PFSK-1 (cell line): ENCODE measurements around the gene OTP. TPM values are rescaled to one million over a fixed set of nuclear protein-coding genes. Genes with fewer than 3 reads are reported as not detected.

Source experiments
- FOXP2 ChIP-seq: optimal IDR thresholded peaks from 2 replicates; pipeline ENCODE3; 2011; ENCODE audit warnings: borderline replicate concordance, control low read depth, inconsistent platforms; ENCODE audit not compliant: insufficient read depth; ENCODE audit errors: extremely low read length, extremely low read depth
- POLR2AphosphoS5 ChIP-seq: IDR thresholded peaks from 2 replicates; pipeline ENCODE4 v1.6.1; 2012; ENCODE audit warnings: low read depth, mild to moderate bottlenecking, control low read depth, low read length, moderate library complexity
- SIN3A ChIP-seq: IDR thresholded peaks from 2 replicates; pipeline ENCODE4 v1.6.1; 2012; ENCODE audit warnings: mild to moderate bottlenecking, low read length, moderate library complexity, borderline replicate concordance; ENCODE audit not compliant: insufficient read depth
- TAF1 ChIP-seq: IDR thresholded peaks from 2 replicates; pipeline ENCODE4 v1.6.1; 2012; ENCODE audit warnings: low read length, control low read depth, borderline replicate concordance; ENCODE audit not compliant: insufficient read depth
- polyA plus RNA-seq: library from polyadenylated mRNA; unstranded; fragments of >200 nt; gene quantifications from one replicate; pipeline ENCODE4 v1.2.1, GENCODE V29; 2012; ENCODE audit warnings: low read depth, missing spikeins; ENCODE audit not compliant: insufficient read length
- TF ChIP-seq, protein P1 (sequence below), 2 experiments: IDR thresholded peaks; 2 replicates each; pipeline versions ENCODE4 v1.6.1 to v1.8.0; 2011 to 2012; ENCODE audit warnings: low read depth in 2 of 2, low read length in 2 of 2, control low read depth in 1 of 2, inconsistent platforms in 1 of 2, mild to moderate bottlenecking in 1 of 2, moderate library complexity in 1 of 2; ENCODE audit not compliant: insufficient read depth in 1 of 2

OTP gene
- polyA plus RNA-seq: not detected

DNA sequence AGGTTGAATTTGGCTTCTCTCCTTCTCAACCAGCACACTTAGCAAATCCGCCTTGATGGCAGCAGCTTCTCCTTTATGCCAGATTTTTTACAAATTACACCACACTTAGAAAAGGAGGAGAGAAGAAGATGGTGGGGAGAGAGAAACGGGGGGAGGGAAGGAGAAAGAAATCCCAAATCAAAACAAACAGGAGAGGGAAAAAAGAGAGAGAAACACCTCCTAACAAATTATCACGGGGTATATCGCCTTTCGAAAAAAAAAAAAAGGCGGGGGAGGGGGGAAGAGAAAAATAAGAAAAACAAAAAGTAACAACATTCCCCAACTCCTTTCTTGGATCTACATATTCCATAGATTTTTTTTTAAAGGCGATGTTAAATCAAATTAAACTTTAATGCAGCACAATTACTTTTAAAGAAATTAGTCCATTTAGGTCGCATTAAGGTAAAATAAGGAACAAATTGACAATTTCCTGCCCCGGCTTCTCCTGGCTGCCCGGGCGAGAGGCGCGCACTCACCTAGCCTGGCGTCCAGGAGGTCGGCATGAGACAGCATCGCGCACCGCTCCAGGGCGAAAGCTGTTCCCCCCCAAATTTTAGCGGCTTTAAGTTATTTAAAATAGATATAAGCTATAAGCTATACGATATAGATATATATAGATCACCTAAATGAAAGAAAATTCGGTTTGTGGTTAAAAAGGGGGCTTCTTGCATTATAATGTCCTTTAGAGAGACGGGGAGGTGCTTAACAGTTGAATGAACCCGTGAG lies at the start of gene OTP:
OTP (minus strand) TSS at position 716 of the 765 bp plus-strand sequence; CDS start at position 552, 164 bp downstream.
- TF ChIP-seq FOXP2: no peak

DNA sequence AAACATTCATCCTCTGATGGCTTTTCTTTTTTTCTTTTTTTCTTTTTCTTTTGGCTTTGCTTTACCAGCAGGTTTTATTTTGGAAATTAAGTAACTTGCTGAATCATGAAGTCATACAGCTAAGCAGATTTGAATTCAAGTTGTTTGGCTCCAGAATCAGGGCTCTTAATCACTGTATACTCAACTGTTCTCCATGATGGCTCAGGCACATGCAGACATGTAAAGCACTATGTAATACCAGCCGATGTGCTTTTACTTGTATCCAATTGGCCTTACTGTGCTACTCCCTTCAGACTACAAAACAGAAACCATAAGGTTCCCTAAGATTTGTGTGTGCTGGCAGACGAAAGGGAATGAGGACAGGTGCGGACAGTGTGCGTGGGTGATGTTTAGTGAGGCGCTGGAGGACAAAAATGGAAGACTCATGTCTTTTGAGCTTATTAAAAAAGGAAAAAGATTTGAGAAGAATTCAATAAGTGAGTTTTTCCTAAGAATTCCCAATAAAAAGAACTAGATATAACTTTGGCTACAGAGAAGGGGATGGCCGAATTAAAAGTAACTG lies 44.7 kb upstream of the OTP start:
- TF ChIP-seq POLR2AphosphoS5 (no peak), TAF1 (no peak), SIN3A (no peak), FOXP2 (no peak)
- TF ChIP-seq, protein P1, sequence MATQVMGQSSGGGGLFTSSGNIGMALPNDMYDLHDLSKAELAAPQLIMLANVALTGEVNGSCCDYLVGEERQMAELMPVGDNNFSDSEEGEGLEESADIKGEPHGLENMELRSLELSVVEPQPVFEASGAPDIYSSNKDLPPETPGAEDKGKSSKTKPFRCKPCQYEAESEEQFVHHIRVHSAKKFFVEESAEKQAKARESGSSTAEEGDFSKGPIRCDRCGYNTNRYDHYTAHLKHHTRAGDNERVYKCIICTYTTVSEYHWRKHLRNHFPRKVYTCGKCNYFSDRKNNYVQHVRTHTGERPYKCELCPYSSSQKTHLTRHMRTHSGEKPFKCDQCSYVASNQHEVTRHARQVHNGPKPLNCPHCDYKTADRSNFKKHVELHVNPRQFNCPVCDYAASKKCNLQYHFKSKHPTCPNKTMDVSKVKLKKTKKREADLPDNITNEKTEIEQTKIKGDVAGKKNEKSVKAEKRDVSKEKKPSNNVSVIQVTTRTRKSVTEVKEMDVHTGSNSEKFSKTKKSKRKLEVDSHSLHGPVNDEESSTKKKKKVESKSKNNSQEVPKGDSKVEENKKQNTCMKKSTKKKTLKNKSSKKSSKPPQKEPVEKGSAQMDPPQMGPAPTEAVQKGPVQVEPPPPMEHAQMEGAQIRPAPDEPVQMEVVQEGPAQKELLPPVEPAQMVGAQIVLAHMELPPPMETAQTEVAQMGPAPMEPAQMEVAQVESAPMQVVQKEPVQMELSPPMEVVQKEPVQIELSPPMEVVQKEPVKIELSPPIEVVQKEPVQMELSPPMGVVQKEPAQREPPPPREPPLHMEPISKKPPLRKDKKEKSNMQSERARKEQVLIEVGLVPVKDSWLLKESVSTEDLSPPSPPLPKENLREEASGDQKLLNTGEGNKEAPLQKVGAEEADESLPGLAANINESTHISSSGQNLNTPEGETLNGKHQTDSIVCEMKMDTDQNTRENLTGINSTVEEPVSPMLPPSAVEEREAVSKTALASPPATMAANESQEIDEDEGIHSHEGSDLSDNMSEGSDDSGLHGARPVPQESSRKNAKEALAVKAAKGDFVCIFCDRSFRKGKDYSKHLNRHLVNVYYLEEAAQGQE (IDR thresholded peaks at IDR 0.05; ENCODE audit: insufficient read depth in 1 of 2, low read depth in 2 of 2, low read length in 2 of 2): no peak

DNA sequence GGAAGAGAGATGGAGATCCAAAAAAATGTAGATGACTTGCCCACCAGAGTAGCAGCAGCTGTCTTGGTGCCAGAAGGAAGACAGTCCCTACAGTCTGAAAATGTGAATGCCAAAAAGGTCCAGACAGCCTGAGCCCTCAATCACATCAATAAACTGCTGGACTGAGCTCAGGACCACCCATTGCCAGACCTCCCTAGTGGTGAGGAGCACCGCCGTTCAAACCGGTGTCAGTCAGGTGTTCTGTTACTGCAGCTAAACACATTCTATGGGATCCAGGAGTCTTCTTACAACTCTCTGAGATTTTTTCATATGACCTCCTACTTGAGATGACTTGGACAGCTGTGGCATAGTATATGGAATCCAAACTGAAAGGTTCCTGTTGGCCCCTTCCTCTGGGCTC lies 32.0 kb upstream of the OTP start:
- no peak for TF ChIP-seq SIN3A
- no peak for TF ChIP-seq FOXP2
- TF ChIP-seq, protein P1 (IDR thresholded peaks at IDR 0.05; ENCODE audit: insufficient read depth in 1 of 2, low read depth in 2 of 2, low read length in 2 of 2): no peak
- TF ChIP-seq TAF1: no peak
- TF ChIP-seq POLR2AphosphoS5: no peak

DNA sequence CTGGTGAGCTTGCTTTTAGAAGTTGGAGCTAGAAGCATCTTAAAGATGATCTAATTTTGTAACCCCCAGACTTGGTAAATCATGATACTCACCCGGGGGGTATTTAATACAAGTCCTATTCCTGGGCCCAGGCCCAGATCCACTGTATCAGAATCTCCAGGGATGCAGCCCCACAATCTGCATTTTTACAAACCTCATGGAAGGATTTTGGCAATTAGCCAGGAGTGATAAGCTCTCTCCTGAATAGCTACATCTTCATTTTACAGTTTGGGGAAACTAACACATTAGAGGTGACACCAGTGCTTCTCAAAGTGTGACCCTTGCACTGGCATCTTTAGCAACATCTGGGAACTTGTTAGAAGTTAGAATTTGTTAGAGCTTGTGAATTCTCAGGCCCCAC lies 31.2 kb upstream of the OTP start:
- TF ChIP-seq, protein P1 (IDR thresholded peaks at IDR 0.05; ENCODE audit: insufficient read depth in 1 of 2, low read depth in 2 of 2, low read length in 2 of 2): no peak
- TF ChIP-seq SIN3A (no peak), TAF1 (no peak), FOXP2 (no peak), POLR2AphosphoS5 (no peak)

DNA sequence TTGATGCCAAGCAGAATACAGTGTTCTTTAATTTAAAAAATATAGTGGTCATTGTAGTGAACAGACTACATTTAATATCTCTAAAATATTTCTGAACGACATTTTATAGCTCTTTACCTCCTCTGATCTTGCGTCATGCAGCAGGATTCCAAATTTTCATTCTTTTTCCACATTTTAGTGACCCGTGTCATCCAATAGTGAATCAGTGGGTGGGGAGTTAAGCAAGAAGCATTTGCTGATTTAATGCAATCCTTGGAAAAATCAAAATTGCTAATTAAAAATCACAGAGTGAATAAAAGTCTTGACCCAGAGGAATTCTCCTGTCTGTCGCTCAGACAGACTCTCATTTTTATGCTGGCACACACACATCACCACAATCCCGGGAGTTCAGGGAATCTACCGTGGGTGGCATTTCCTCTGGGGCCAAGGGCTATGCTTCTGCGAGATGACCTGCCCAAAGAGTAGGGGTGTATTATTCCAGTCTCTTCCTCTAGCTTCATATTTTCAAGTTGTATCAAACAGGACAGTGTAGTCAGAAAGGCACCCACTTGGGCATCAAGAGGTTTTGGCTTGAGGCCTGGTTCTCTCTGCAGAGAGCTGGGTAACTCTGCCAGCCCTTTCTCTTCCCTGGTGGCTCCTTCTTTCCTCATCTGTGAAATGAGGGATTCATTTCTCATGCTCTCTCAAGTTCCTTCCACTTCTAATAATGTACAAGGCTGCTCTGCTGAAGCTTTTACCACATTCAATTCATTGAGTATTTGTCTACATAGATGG lies 24.8 kb upstream of the OTP start:
- TF ChIP-seq, protein P1 (IDR thresholded peaks at IDR 0.05; ENCODE audit: insufficient read depth in 1 of 2, low read depth in 2 of 2, low read length in 2 of 2): no peak
